Parathyroid adenoma (tissue), 2 donors: ENCODE data around the gene CD163.

Experiments used
- H2AFZ ChIP-seq: fragments of 300-600 bp; sonication (generic); one replicate; pipeline ENCODE4 v1.7.0; 2017; ENCODE audit warnings: antibody characterized with exemption, mild to moderate bottlenecking
- H3K27ac ChIP-seq: fragments of 300-600 bp; sonication (generic); one replicate; pipeline ENCODE4 v1.7.0; 2017
- H3K27me3 ChIP-seq: fragments of 300-600 bp; sonication (generic); one replicate; pipeline ENCODE4 v1.7.0; 2017; ENCODE audit warnings: low read length; ENCODE audit not compliant: control insufficient read depth, insufficient read depth
- H3K36me3 ChIP-seq: fragments of 300-600 bp; sonication (generic); one replicate; pipeline ENCODE4 v1.7.0; 2017; ENCODE audit warnings: low read length; ENCODE audit not compliant: control insufficient read depth, insufficient read depth
- H3K4me1 ChIP-seq: fragments of 300-600 bp; sonication (generic); one replicate; pipeline ENCODE4 v1.7.0; 2017; ENCODE audit warnings: control low read depth
- H3K4me2 ChIP-seq: fragments of 300-600 bp; sonication (generic); one replicate; pipeline ENCODE4 v1.7.0; 2017; ENCODE audit warnings: low read length
- H3K4me3 ChIP-seq: fragments of 300-600 bp; sonication (generic); one replicate; pipeline ENCODE4 v1.7.0; 2017; ENCODE audit warnings: low read depth, low read length
- H3K79me2 ChIP-seq: fragments of 300-600 bp; sonication (generic); one replicate; pipeline ENCODE4 v1.7.0; 2017; ENCODE audit warnings: control low read depth
- H3K9ac ChIP-seq: fragments of 300-600 bp; sonication (generic); one replicate; pipeline ENCODE4 v1.7.0; 2017; ENCODE audit warnings: mild to moderate bottlenecking
- H3K9me3 ChIP-seq: fragments of 300-600 bp; sonication (generic); one replicate; pipeline ENCODE4 v1.7.0; 2017; ENCODE audit warnings: low read length; ENCODE audit not compliant: control insufficient read depth
- CTCF ChIP-seq: fragments of 300-600 bp; sonication (generic); IDR thresholded peaks from one replicate; pipeline ENCODE4 v1.7.0; 2017; ENCODE audit warnings: antibody characterized with exemption, mild to moderate bottlenecking
- donor health status: primary hyperparathyroidism.

The CD163 gene

GRCh38 chr12:7502612-7503011 lies 965 bp downstream of the CD163 start:
- no peaks in the 10 kb centered on the region for H3K79me2 ChIP-seq
- H3K4me3 ChIP-seq, result no peak overlapping the region
- H2AFZ ChIP-seq, result no peak overlapping the region
- H3K4me1 ChIP-seq, result no peaks in the 10 kb centered on the region
- H3K36me3 ChIP-seq, result no peaks in the 10 kb centered on the region
- TF ChIP-seq CTCF, result no peak
- no peak overlapping the region for H3K4me2 ChIP-seq
- H3K27ac ChIP-seq, result no peak overlapping the region
- no peaks in the 10 kb centered on the region for H3K9me3 ChIP-seq
- H3K9ac ChIP-seq, result no peak overlapping the region
- no peaks in the 10 kb centered on the region for H3K27me3 ChIP-seq

GRCh38 chr12:7501031-7501588 lies 2.5 kb downstream of the CD163 start:
- no peak overlapping the region for H3K4me3 ChIP-seq
- H3K9ac ChIP-seq, result no peak overlapping the region
- no peaks in the 10 kb centered on the region for H3K4me1 ChIP-seq
- H3K36me3 ChIP-seq, result no peaks in the 10 kb centered on the region
- no peak overlapping the region for H2AFZ ChIP-seq
- H3K79me2 ChIP-seq, result no peaks in the 10 kb centered on the region
- TF ChIP-seq CTCF, result no peak
- H3K4me2 ChIP-seq, result no peak overlapping the region
- no peaks in the 10 kb centered on the region for H3K27me3 ChIP-seq
- H3K27ac ChIP-seq, result no peak overlapping the region
- H3K9me3 ChIP-seq, result no peaks in the 10 kb centered on the region

DNA sequence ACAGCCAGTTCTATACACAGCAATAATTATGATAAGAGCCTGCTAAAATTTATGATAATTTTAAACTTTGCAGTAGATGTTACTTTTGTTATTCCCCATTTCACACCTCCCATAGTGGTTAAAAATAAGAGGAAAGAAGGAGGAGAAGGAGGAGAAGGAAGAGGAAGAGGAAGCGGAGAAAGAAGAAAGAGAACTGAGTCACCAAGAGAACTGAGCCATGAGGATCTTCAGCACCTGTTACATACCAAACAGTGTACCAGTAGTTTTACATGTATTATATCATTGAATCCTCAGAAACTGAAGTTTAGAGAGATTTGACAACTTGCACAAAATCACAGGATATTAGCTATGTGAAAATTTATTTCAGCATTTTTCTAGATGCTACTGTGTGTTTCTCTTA lies 3.9 kb downstream of the CD163 start:
- Histone ChIP-seq H3K36me3 (no peaks in the 10 kb centered on the region), H3K4me1 (no peaks in the 10 kb centered on the region), H3K4me3 (no peak overlapping the region), H3K9me3 (no peaks in the 10 kb centered on the region), H3K4me2 (no peak overlapping the region), H3K79me2 (no peaks in the 10 kb centered on the region), H2AFZ (no peak overlapping the region), H3K9ac (no peak overlapping the region), H3K27ac (no peak overlapping the region), H3K27me3 (no peaks in the 10 kb centered on the region)
- no peak for TF ChIP-seq CTCF

- Histone ChIP-seq H3K4me1 (no peaks in the 10 kb centered on the region), H3K79me2 (no peaks in the 10 kb centered on the region), H3K27ac (no peak overlapping the region), H2AFZ (no peak overlapping the region), H3K4me2 (no peak overlapping the region), H3K9me3 (no peaks in the 10 kb centered on the region), H3K9ac (no peak overlapping the region), H3K4me3 (no peak overlapping the region), H3K27me3 (no peaks in the 10 kb centered on the region), H3K36me3 (no peaks in the 10 kb centered on the region)
- no peak for TF ChIP-seq CTCF
These were observed 4.8 kb downstream of the CD163 start for GRCh38 chr12:7498809-7499208.

GRCh38 chr12:7497661-7498060 lies 5.9 kb downstream of the CD163 start:
- Histone ChIP-seq H3K4me1 (no peaks in the 10 kb centered on the region), H3K9me3 (no peaks in the 10 kb centered on the region), H3K4me3 (no peak overlapping the region), H3K27me3 (no peaks in the 10 kb centered on the region), H3K9ac (no peak overlapping the region), H3K36me3 (no peaks in the 10 kb centered on the region), H3K79me2 (no peaks in the 10 kb centered on the region), H3K4me2 (no peak overlapping the region), H3K27ac (no peak overlapping the region), H2AFZ (no peak overlapping the region)
- TF ChIP-seq CTCF, result no peak
